Measurements from ENCODE around the gene RCSD1.

The RCSD1 gene

GRCh38 chr1:167584581-167584980, 45.5 kb upstream of the RCSD1 start:
- H3K9me3 ChIP-seq (ENCODE audit: insufficient read depth, low read length): no peaks in the 10 kb centered on the region
- no peaks in the 10 kb centered on the region for H3K9me2 ChIP-seq (replicated peaks; ENCODE audit: insufficient read depth, low read length)
- no peaks in the 10 kb centered on the region for H3K27me3 ChIP-seq (ENCODE audit: low read length)
- H3K27ac ChIP-seq (ENCODE audit: low read depth, low read length): no peak overlapping the region
- H3K4me3 ChIP-seq (ENCODE audit: insufficient read depth, low read length, poor library complexity, severe bottlenecking): no peak overlapping the region
- TF ChIP-seq EZH2phosphoT487 (conservative IDR thresholded peaks at IDR 0.05; ENCODE audit: low read length) (no peak), CTCF (IDR thresholded peaks at IDR 0.05; ENCODE audit: insufficient read depth, low read length, poor library complexity, severe bottlenecking) (no peak)
- H2AFZ ChIP-seq (ENCODE audit: low read depth, low read length, severe bottlenecking): no peak overlapping the region
- H3K9ac ChIP-seq (ENCODE audit: low read length): no peak overlapping the region
- H4K20me1 ChIP-seq (ENCODE audit: low read depth, low read length): no peaks in the 10 kb centered on the region
- no peak overlapping the region for H3K4me2 ChIP-seq (ENCODE audit: low read depth, low read length, poor library complexity, severe bottlenecking)
- H3K36me3 ChIP-seq (ENCODE audit: low read length): no peaks in the 10 kb centered on the region
- H3F3A ChIP-seq (ENCODE audit: insufficient read depth): no peaks in the 10 kb centered on the region
- no peaks in the 10 kb centered on the region for H3K79me2 ChIP-seq (ENCODE audit: insufficient read depth, low read length)

- Histone ChIP-seq H3F3A (ENCODE audit: insufficient read depth) (no peaks in the 10 kb centered on the region), H3K9me3 (ENCODE audit: insufficient read depth, low read length) (no peaks in the 10 kb centered on the region), H3K4me3 (ENCODE audit: insufficient read depth, low read length, poor library complexity, severe bottlenecking) (no peak overlapping the region), H3K27ac (ENCODE audit: low read depth, low read length) (no peak overlapping the region), H3K9ac (ENCODE audit: low read length) (no peak overlapping the region), H3K4me2 (ENCODE audit: low read depth, low read length, poor library complexity, severe bottlenecking) (no peak overlapping the region), H3K36me3 (ENCODE audit: low read length) (no peaks in the 10 kb centered on the region), H3K9me2 (replicated peaks; ENCODE audit: insufficient read depth, low read length) (no peaks in the 10 kb centered on the region), H3K27me3 (ENCODE audit: low read length) (no peaks in the 10 kb centered on the region), H4K20me1 (ENCODE audit: low read depth, low read length) (no peaks in the 10 kb centered on the region), H2AFZ (ENCODE audit: low read depth, low read length, severe bottlenecking) (no peak overlapping the region), H3K79me2 (ENCODE audit: insufficient read depth, low read length) (no peaks in the 10 kb centered on the region)
- TF ChIP-seq CTCF (IDR thresholded peaks at IDR 0.05; ENCODE audit: insufficient read depth, low read length, poor library complexity, severe bottlenecking): no peak
- TF ChIP-seq EZH2phosphoT487 (conservative IDR thresholded peaks at IDR 0.05; ENCODE audit: low read length): no peak
These were observed 42.7 kb upstream of the RCSD1 start for GRCh38 chr1:167587342-167587741.

GRCh38 chr1:167587872-167588271, 42.2 kb upstream of the RCSD1 start:
- H3K9ac ChIP-seq (ENCODE audit: low read length): no peak overlapping the region
- TF ChIP-seq CTCF (IDR thresholded peaks at IDR 0.05; ENCODE audit: insufficient read depth, low read length, poor library complexity, severe bottlenecking) (no peak), EZH2phosphoT487 (conservative IDR thresholded peaks at IDR 0.05; ENCODE audit: low read length) (no peak)
- H3K4me2 ChIP-seq (ENCODE audit: low read depth, low read length, poor library complexity, severe bottlenecking): no peak overlapping the region
- H3K4me3 ChIP-seq (ENCODE audit: insufficient read depth, low read length, poor library complexity, severe bottlenecking): no peak overlapping the region
- H3F3A ChIP-seq (ENCODE audit: insufficient read depth): no peaks in the 10 kb centered on the region
- no peaks in the 10 kb centered on the region for H3K9me3 ChIP-seq (ENCODE audit: insufficient read depth, low read length)
- no peaks in the 10 kb centered on the region for H3K79me2 ChIP-seq (ENCODE audit: insufficient read depth, low read length)
- H3K27me3 ChIP-seq (ENCODE audit: low read length): no peaks in the 10 kb centered on the region
- H3K27ac ChIP-seq (ENCODE audit: low read depth, low read length): no peak overlapping the region
- H3K9me2 ChIP-seq (replicated peaks; ENCODE audit: insufficient read depth, low read length): no peaks in the 10 kb centered on the region
- no peaks in the 10 kb centered on the region for H3K36me3 ChIP-seq (ENCODE audit: low read length)
- no peak overlapping the region for H2AFZ ChIP-seq (ENCODE audit: low read depth, low read length, severe bottlenecking)
- no peaks in the 10 kb centered on the region for H4K20me1 ChIP-seq (ENCODE audit: low read depth, low read length)
